Panc1 (cell line): Measurements from ENCODE around the gene GNPTG. TPM values are rescaled to one million over a fixed set of nuclear protein-coding genes. Genes with fewer than 3 reads are reported as not detected.

Experiments
- ATAC-seq: fragments of 200-7000 bp; cut with Tn5 transposase; 2 replicates; pipeline ENCODE4 v1.9.1; 2020; ENCODE audit warnings: mild to moderate bottlenecking, moderate library complexity
- BruUV-seq: library from RNA; stranded (reverse); fragments of 400-500 nt; replicated peaks from 2 replicates; lab custom pipeline; 2021; lab: Mats Ljungman, UMichigan
- CTCF ChIA-PET: fragments of 300-600 bp; sonication (Branson Sonifier 250); formaldehyde crosslinking; loops from one replicate; lab custom pipeline; 2022; ENCODE audit warnings: antibody characterized with exemption; lab: Charles Lee
- POLR2A ChIA-PET: fragments of 300-600 bp; sonication (Branson Sonifier 250); formaldehyde crosslinking; loops from one replicate; lab custom pipeline; 2022; ENCODE audit warnings: antibody characterized with exemption; lab: Charles Lee
- DNase-seq: peaks from one replicate; pipeline ENCODE4 v3.0.0-alpha.2; 2010; ENCODE audit warnings: low read depth, low spot score
- H3K27ac ChIP-seq: 2 replicates; pipeline ENCODE4 v1.5.1; 2011; ENCODE audit warnings: mild to moderate bottlenecking, low read length, inconsistent platforms
- H3K27me3 ChIP-seq: fragments of 200-500 bp; sonication (Bioruptor generic); 2 replicates; pipeline ENCODE4 v1.6.0; 2014; ENCODE audit warnings: low read length, inconsistent platforms; ENCODE audit not compliant: control insufficient read depth, insufficient read depth
- H3K36me3 ChIP-seq: fragments of 200-500 bp; sonication (Bioruptor generic); 2 replicates; pipeline ENCODE4 v1.5.1; 2014; ENCODE audit warnings: inconsistent platforms, mild to moderate bottlenecking, low read length, moderate library complexity; ENCODE audit not compliant: control insufficient read depth, insufficient read depth
- H3K4me1 ChIP-seq: 2 replicates; pipeline ENCODE4 v1.5.1; 2011; ENCODE audit warnings: inconsistent platforms, mild to moderate bottlenecking, low read length, moderate library complexity; ENCODE audit not compliant: control insufficient read depth, insufficient read depth
- H3K4me3 ChIP-seq, 2 experiments: 2 replicates each; pipeline ENCODE4 v1.5.1; 2011 to 2012; ENCODE audit warnings: low read depth in 2 of 2, low read length in 2 of 2, mild to moderate bottlenecking in 2 of 2, inconsistent platforms in 1 of 2, moderate library complexity in 1 of 2
- H3K9me3 ChIP-seq: fragments of 200-500 bp; sonication (Bioruptor generic); 2 replicates; pipeline ENCODE4 v1.5.1; 2014; ENCODE audit warnings: low read depth, mild to moderate bottlenecking, inconsistent platforms, low read length, moderate library complexity; ENCODE audit not compliant: control insufficient read depth, insufficient read depth
- CTCF ChIP-seq: fragments of 450-650 bp; IDR thresholded peaks from 2 replicates; pipeline ENCODE4 v1.5.1; 2017; ENCODE audit warnings: mild to moderate bottlenecking
- POLR2AphosphoS5 ChIP-seq: IDR thresholded peaks from 2 replicates; pipeline ENCODE4 v1.6.1; 2012; ENCODE audit warnings: mild to moderate bottlenecking, low read depth, low read length, moderate library complexity
- REST ChIP-seq, 2 experiments: IDR thresholded peaks; 2 replicates each; pipeline ENCODE4 v1.6.1; 2011 to 2012; ENCODE audit warnings: low read depth in 2 of 2, control low read depth in 1 of 2, low read length in 1 of 2, mild to moderate bottlenecking in 1 of 2, moderate library complexity in 1 of 2; ENCODE audit not compliant: insufficient read depth in 1 of 2
- SIN3A ChIP-seq: IDR thresholded peaks from 2 replicates; pipeline ENCODE4 v1.6.1; 2012; ENCODE audit warnings: low read depth, mild to moderate bottlenecking, low read length, moderate library complexity, borderline replicate concordance; ENCODE audit not compliant: insufficient read depth
- TCF7L2 ChIP-seq: IDR thresholded peaks from 2 replicates; pipeline ENCODE4 v1.6.1; 2011; ENCODE audit warnings: mild to moderate bottlenecking, low read depth, low read length, inconsistent platforms
- in situ Hi-C: cut with HindIII; loops from 2 replicates; pipeline ENCODE4 v1.10.0; 2016; ENCODE audit warnings: low sequenced_read_pairs, low pct_unique_long_range_greater_than_20kb
- intact Hi-C: fragments of 100-400 bp; cut with micrococcal nuclease; formaldehyde crosslinking; loops from one replicate; pipeline ENCODE4 v1.10.0; 2022; ENCODE audit not compliant: unreplicated experiment
- total RNA-seq: library from RNA; stranded (reverse); gene quantifications from one replicate; pipeline ENCODE4 v1.2.1, GENCODE V29; 2021; ENCODE audit not compliant: unreplicated experiment

The GNPTG gene
- total RNA-seq, 1 experiment from 2014 or later: 62.5 TPM

GRCh38 chr16:1394367-1394951 lies 42.7 kb downstream of the GNPTG start:
- Histone ChIP-seq H3K36me3 (no peaks in the 10 kb centered on the region), H3K4me1 (no peaks in the 10 kb centered on the region), H3K4me3 (no peak overlapping the region), H3K9me3 (no peaks in the 10 kb centered on the region), H3K27ac (no peak overlapping the region), H3K27me3 (no peaks in the 10 kb centered on the region)
- intact Hi-C loops: no loop called here
- ChIA-PET POLR2A (no interaction called here), CTCF (no interaction called here)
- in situ Hi-C loops: no loop called here
- no peak for ATAC-seq
- no peak for TF ChIP-seq REST (IDR thresholded peaks at IDR 0.05; ENCODE audit: insufficient read depth in 1 of 2, low read depth in 2 of 2, low read length in 1 of 2)
- no peak for DNase-seq
- no TSS peak for BruUV-seq

GRCh38 chr16:1395444-1396031 lies 43.8 kb downstream of the GNPTG start:
- intact Hi-C loops (no loop called here), in situ Hi-C loops (no loop called here)
- Histone ChIP-seq H3K4me3 (no peak overlapping the region), H3K9me3 (no peaks in the 10 kb centered on the region), H3K36me3 (no peaks in the 10 kb centered on the region), H3K4me1 (no peaks in the 10 kb centered on the region), H3K27ac (no peak overlapping the region), H3K27me3 (no peaks in the 10 kb centered on the region)
- DNase-seq (no peak), ATAC-seq (no peak)
- ChIA-PET CTCF (no interaction called here), POLR2A (no interaction called here)
- no peak for TF ChIP-seq REST (IDR thresholded peaks at IDR 0.05; ENCODE audit: insufficient read depth in 1 of 2, low read depth in 2 of 2, low read length in 1 of 2)
- no peak for TF ChIP-seq CTCF
- no peak for TF ChIP-seq SIN3A
- TF ChIP-seq TCF7L2: no peak
- TF ChIP-seq POLR2AphosphoS5: no peak
- no TSS peak for BruUV-seq
